B cell (primary cell): ENCODE results near the gene TMEM41B. TPM values are rescaled to one million over a fixed set of nuclear protein-coding genes. Genes with fewer than 3 reads are reported as not detected.

Source experiments
- ATAC-seq: fragments of 200-7000 bp; cut with Tn5 transposase; one replicate; pipeline ENCODE4 v1.10.0; 2021; ENCODE audit warnings: low read depth, mild to moderate bottlenecking, moderate number of reproducible peaks, moderate library complexity
- CTCF ChIA-PET: fragments of 350-600 bp; sonication (Branson Sonifier 250); formaldehyde crosslinking; loops from one replicate; lab custom pipeline; 2021; ENCODE audit warnings: antibody characterized with exemption, inconsistent platforms; lab: Charles Lee
- POLR2A ChIA-PET: fragments of 350-600 bp; sonication (Branson Sonifier 250); formaldehyde crosslinking; loops from one replicate; lab custom pipeline; 2021; ENCODE audit warnings: antibody characterized with exemption; lab: Charles Lee
- DNase-seq: peaks from one replicate; pipeline ENCODE4 v3.0.0; 2013
- H2AFZ ChIP-seq: 2 replicates; pipeline ENCODE4 v1.6.1; 2012; ENCODE audit warnings: mild to moderate bottlenecking, low read depth, low read length; ENCODE audit not compliant: insufficient read depth, poor library complexity, severe bottlenecking
- H3K27ac ChIP-seq, 2 donors: 1 replicate in 1 of 2; 2 replicates in 1 of 2; pipeline ENCODE4 v1.5.1; 2012 to 2013; ENCODE audit warnings: low read length in 2 of 2, mild to moderate bottlenecking in 2 of 2, moderate library complexity in 1 of 2
- H3K27me3 ChIP-seq, 4 experiments: fragments of 200-600 bp in 1 of 4; sonication (generic) in 1 of 4; replicated peaks in 1 of 4; 1 replicate in 2 of 4; 2 replicates in 2 of 4; pipeline versions ENCODE4 v1.6.1 to v1.7.0; 2013 to 2016; ENCODE audit warnings: low read length in 3 of 4, mild to moderate bottlenecking in 2 of 4, mixed read lengths in 1 of 4, moderate library complexity in 1 of 4; ENCODE audit not compliant: insufficient read depth in 4 of 4, control insufficient read depth in 3 of 4; ENCODE audit errors: control extremely low read depth in 1 of 4
- H3K36me3 ChIP-seq, 2 experiments: replicated peaks in 1 of 2; 1 replicate in 1 of 2; 2 replicates in 1 of 2; pipeline versions ENCODE4 v1.6.1 to v1.7.1; 2013; ENCODE audit warnings: low read length in 1 of 2; ENCODE audit not compliant: insufficient read depth in 2 of 2, control insufficient read depth in 1 of 2; ENCODE audit errors: control extremely low read depth in 1 of 2, extremely low read depth in 1 of 2
- H3K4me1 ChIP-seq, 2 donors: fragments of 200-600 bp in 1 of 2; sonication (generic) in 1 of 2; 1 replicate in 1 of 2; 2 replicates in 1 of 2; pipeline versions ENCODE4 v1.5.1 to v1.6.1; 2013 to 2017; ENCODE audit warnings: low read length in 2 of 2; ENCODE audit not compliant: control insufficient read depth in 2 of 2, insufficient read depth in 2 of 2
- H3K4me2 ChIP-seq: replicated peaks from 2 replicates; pipeline ENCODE3; 2012; ENCODE audit warnings: mild to moderate bottlenecking, low read depth, low read length; ENCODE audit not compliant: poor library complexity, severe bottlenecking
- H3K4me3 ChIP-seq, 5 experiments: fragments of 200-600 bp in 1 of 5; sonication (generic) in 1 of 5; 1 replicate in 3 of 5; 2 replicates in 2 of 5; pipeline versions ENCODE4 v1.5.1 to v1.7.0; 2011 to 2016; ENCODE audit warnings: low read length in 4 of 5, mild to moderate bottlenecking in 4 of 5, low read depth in 2 of 5, control low read depth in 1 of 5, moderate library complexity in 1 of 5; ENCODE audit not compliant: insufficient read depth in 1 of 5; ENCODE audit errors: control extremely low read depth in 1 of 5, extremely low read depth in 1 of 5
- H3K79me2 ChIP-seq: fragments of 200-600 bp; sonication (generic); one replicate; pipeline ENCODE4 v1.6.0; 2016; ENCODE audit warnings: low read length; ENCODE audit not compliant: control insufficient read depth, insufficient read depth
- H3K9ac ChIP-seq: fragments of 200-600 bp; sonication (generic); 2 replicates; pipeline ENCODE4 v1.6.1; 2017; ENCODE audit warnings: mild to moderate bottlenecking, low read length, moderate library complexity
- H3K9me3 ChIP-seq, 3 donors: one replicate each; pipeline versions ENCODE4 v1.6.1 to v1.7.1; 2013; ENCODE audit warnings: low read length in 2 of 3; ENCODE audit not compliant: control insufficient read depth in 2 of 3, insufficient read depth in 1 of 3; ENCODE audit errors: control extremely low read depth in 1 of 3
- H4K20me1 ChIP-seq: 2 replicates; pipeline ENCODE4 v1.6.0; 2012; ENCODE audit warnings: mild to moderate bottlenecking, low read length; ENCODE audit not compliant: insufficient read depth, control insufficient read depth, poor library complexity, severe bottlenecking
- H3K27ac Mint-ChIP-seq: one replicate; pipeline ENCODE4 v1.8.0; 2021; ENCODE audit warnings: mixed read lengths
- H3K27me3 Mint-ChIP-seq: one replicate; pipeline ENCODE4 v1.8.0; 2021; ENCODE audit warnings: mixed read lengths
- H3K4me1 Mint-ChIP-seq: one replicate; pipeline ENCODE4 v1.8.0; 2021; ENCODE audit warnings: mixed read lengths
- H3K4me3 Mint-ChIP-seq: one replicate; pipeline ENCODE4 v1.8.0; 2021; ENCODE audit warnings: mixed read lengths
- H3K9me3 Mint-ChIP-seq: one replicate; pipeline ENCODE4 v1.8.0; 2022; ENCODE audit warnings: mixed read lengths; ENCODE audit not compliant: insufficient read depth
- CTCF ChIP-seq: fragments of 200-600 bp; IDR thresholded peaks from one replicate; pipeline ENCODE4 v1.8.0; 2022; ENCODE audit warnings: antibody characterized with exemption, mild to moderate bottlenecking
- EZH2 ChIP-seq: IDR thresholded peaks from 2 replicates; pipeline ENCODE4 v1.6.1; 2012; ENCODE audit warnings: borderline replicate concordance, low read depth, mild to moderate bottlenecking, moderate library complexity, low read length; ENCODE audit not compliant: insufficient read depth, poor library complexity, severe bottlenecking
- WGBS: methylation state at CpG from one replicate; pipeline ENCODE4 v1.1.5; 2013; ENCODE audit warnings: missing lambda C conversion rate; ENCODE audit not compliant: insufficient coverage; 5-methylcytosine and 5-hydroxymethylcytosine counted together
- intact Hi-C: fragments of 100-400 bp; cut with micrococcal nuclease; formaldehyde crosslinking; loops from one replicate; pipeline ENCODE4 v1.10.0; 2022
- polyA plus RNA-seq: library from polyadenylated mRNA; depleted of rRNA; stranded (reverse); fragments of >200 nt; gene quantifications from 2 replicates; pipeline ENCODE4 v1.2.3, GENCODE V29; 2012
- total RNA-seq, 2 donors: library from RNA; stranded (reverse); fragments of 120-200 nt in 1 of 2; gene quantifications; 1 replicate in 1 of 2; 2 replicates in 1 of 2; pipeline versions ENCODE4 v1.2.3 to v1.2.4, GENCODE V29; 2013 to 2022

The TMEM41B gene
- total and polyA plus RNA-seq, 2 donors (not counting 1 experiment from before 2014, with no cell fraction given) = 16.1 to 43.9 TPM

- TF ChIP-seq CTCF (no peak), EZH2 (no peak)
- ChIA-PET CTCF (interaction anchor here (0.8 kb wide), 1 partner anchor 196 kb away, joined by 3 read pairs; no protein-coding TSS in a partner anchor), POLR2A (interaction anchor here (0.7 kb wide), 1 partner anchor 52 kb away, joined by 3 read pairs; no protein-coding TSS in a partner anchor)
- intact Hi-C loops = loop anchor here (10.0 kb wide), 1 partner anchor 994 kb away; the partner anchor contains the start of gene ADM
- no peak overlapping the region for H3K4me3 Mint-ChIP-seq
- Histone ChIP-seq H3K4me3 (no peak overlapping the region), H3K9me3 (peaks cover 0 to 4% (median 0%) of the 10 kb centered on the region in 3 donors), H3K36me3 (peaks cover 0 to 3% of the 10 kb centered on the region in 2 experiments), H3K79me2 (peaks cover 90% of the 10 kb centered on the region), H3K4me2 (no peak overlapping the region), H2AFZ (no peak overlapping the region), H3K27ac (no peak overlapping the region), H3K27me3 (no peaks in the 10 kb centered on the region), H3K9ac (no peak overlapping the region), H4K20me1 (peaks cover 19% of the 10 kb centered on the region), H3K4me1 (peaks cover 14 to 17% of the 10 kb centered on the region in 2 donors)
- H3K27ac Mint-ChIP-seq = no peak overlapping the region
- no CpG with 5 or more reads among the region's 3 CpGs for WGBS
- no peak for DNase-seq
- H3K9me3 Mint-ChIP-seq = no peaks in the 10 kb centered on the region
- ATAC-seq = no peak
- H3K27me3 Mint-ChIP-seq = no peaks in the 10 kb centered on the region
- peaks cover 50% of the 10 kb centered on the region for H3K4me1 Mint-ChIP-seq
Measured at GRCh38 chr11:9310485-9311090, 3.8 kb downstream of the TMEM41B start.

- Mint-ChIP-seq H3K9me3 (no peaks in the 10 kb centered on the region), H3K4me1 (peaks cover 17% of the 10 kb centered on the region), H3K27ac (no peak overlapping the region), H3K4me3 (no peak overlapping the region), H3K27me3 (no peaks in the 10 kb centered on the region)
- DNase-seq (no peak), ATAC-seq (no peak)
- ChIA-PET CTCF (no interaction called here), POLR2A (no interaction called here)
- intact Hi-C loops = no loop called here
- Histone ChIP-seq H4K20me1 (peaks cover 18% of the 10 kb centered on the region), H3K27ac (no peak overlapping the region), H3K4me3 (no peak overlapping the region), H3K9me3 (no peaks in the 10 kb centered on the region), H3K4me2 (no peak overlapping the region), H3K9ac (no peak overlapping the region), H3K36me3 (peaks cover 0 to 3% of the 10 kb centered on the region in 2 experiments), H2AFZ (no peak overlapping the region), H3K27me3 (no peaks in the 10 kb centered on the region), H3K79me2 (peaks cover 51% of the 10 kb centered on the region), H3K4me1 (no peaks in the 10 kb centered on the region)
- WGBS = no CpG with 5 or more reads among the region's 3 CpGs
- TF ChIP-seq EZH2 (no peak), CTCF (no peak)
Measured at GRCh38 chr11:9304178-9304577, 10.2 kb downstream of the TMEM41B start.
